ENCODE results near the gene G3BP2.

GRCh38 chr4:75714704-75715103, 41.5 kb upstream of the G3BP2 start:
- TF ChIP-seq CTCF (IDR thresholded peaks at IDR 0.05; ENCODE audit: low read depth, low read length) (no peak), MAX (IDR thresholded peaks at IDR 0.05; ENCODE audit: low read depth, low read length) (no peak), POLR2A (IDR thresholded peaks at IDR 0.05; ENCODE audit: extremely low read depth, insufficient read length) (no peak)
